Liver (tissue), 9 donors: ENCODE measurements around the gene SLC25A33. TPM values are rescaled to one million over a fixed set of nuclear protein-coding genes. Genes with fewer than 3 reads are reported as not detected.

Experiments used
- DNase-seq: peaks from one replicate; pipeline ENCODE4 v3.0.0-alpha.2; 2017; ENCODE audit warnings: low spot score
- H3K27ac ChIP-seq, 2 donors: one replicate each; pipeline ENCODE4 v1.7.0; 2013; ENCODE audit warnings: inconsistent platforms in 2 of 2, low read length in 2 of 2, control low read depth in 1 of 2, low read depth in 1 of 2, mild to moderate bottlenecking in 1 of 2
- H3K27me3 ChIP-seq, 4 donors: one replicate each; pipeline versions ENCODE4 v1.6.1 to v1.7.0; 2013; ENCODE audit warnings: low read length in 3 of 4, inconsistent platforms in 1 of 4, mild to moderate bottlenecking in 1 of 4, moderate library complexity in 1 of 4; ENCODE audit not compliant: control insufficient read depth in 4 of 4, insufficient read depth in 4 of 4
- H3K36me3 ChIP-seq, 4 donors: one replicate each; pipeline versions ENCODE4 v1.6.1 to v1.7.0; 2013; ENCODE audit warnings: low read length in 3 of 4, mild to moderate bottlenecking in 3 of 4, low read depth in 1 of 4, moderate library complexity in 1 of 4; ENCODE audit not compliant: control insufficient read depth in 4 of 4, insufficient read depth in 3 of 4
- H3K4me1 ChIP-seq, 4 donors: one replicate each; pipeline versions ENCODE4 v1.6.1 to v1.7.0; 2013; ENCODE audit warnings: low read length in 3 of 4, mild to moderate bottlenecking in 3 of 4, moderate library complexity in 1 of 4; ENCODE audit not compliant: control insufficient read depth in 4 of 4, insufficient read depth in 4 of 4
- H3K4me3 ChIP-seq, 3 donors: one replicate each; pipeline versions ENCODE4 v1.6.1 to v1.7.0; 2013; ENCODE audit warnings: low read length in 3 of 3, control low read depth in 1 of 3, low read depth in 1 of 3, mild to moderate bottlenecking in 1 of 3
- H3K9ac ChIP-seq, 2 donors: one replicate each; pipeline ENCODE4 v1.7.0; 2013; ENCODE audit warnings: low read length in 2 of 2, mild to moderate bottlenecking in 2 of 2, moderate library complexity in 2 of 2, control low read depth in 1 of 2, low read depth in 1 of 2
- H3K9me3 ChIP-seq, 4 donors: one replicate each; pipeline versions ENCODE4 v1.6.1 to v1.7.0; 2013; ENCODE audit warnings: low read length in 3 of 4; ENCODE audit not compliant: control insufficient read depth in 4 of 4
- EGR1 ChIP-seq, 2 donors: IDR thresholded peaks; 2 replicates each; pipeline ENCODE4 v1.6.1; 2016 to 2018; ENCODE audit warnings: antibody characterized with exemption in 2 of 2, low read depth in 2 of 2
- FOXA1 ChIP-seq: IDR thresholded peaks from 2 replicates; pipeline ENCODE4 v1.6.1; 2016; ENCODE audit warnings: antibody characterized with exemption
- FOXA2 ChIP-seq: IDR thresholded peaks from 2 replicates; pipeline ENCODE4 v1.6.1; 2016; ENCODE audit warnings: antibody characterized with exemption
- GABPA ChIP-seq, 2 donors: IDR thresholded peaks in 1 of 2; conservative IDR thresholded peaks in 1 of 2; 2 replicates each; pipeline ENCODE4 v1.6.1; 2016; ENCODE audit warnings: antibody characterized with exemption in 2 of 2, mild to moderate bottlenecking in 1 of 2, moderate library complexity in 1 of 2
- HNF4A ChIP-seq, 2 donors: conservative IDR thresholded peaks; 2 replicates each; pipeline ENCODE4 v1.6.1; 2016; ENCODE audit warnings: antibody characterized with exemption in 2 of 2, mild to moderate bottlenecking in 2 of 2
- HNF4G ChIP-seq: IDR thresholded peaks from 2 replicates; pipeline ENCODE4 v1.6.1; 2016; ENCODE audit warnings: antibody characterized with exemption
- JUND ChIP-seq, 2 donors: IDR thresholded peaks; 2 replicates each; pipeline ENCODE4 v1.6.1; 2016; ENCODE audit warnings: antibody characterized with exemption in 2 of 2
- NR2F2 ChIP-seq: IDR thresholded peaks from 2 replicates; pipeline ENCODE4 v1.6.1; 2016; ENCODE audit warnings: antibody characterized with exemption
- RAD21 ChIP-seq, 2 donors: IDR thresholded peaks; 2 replicates each; pipeline ENCODE4 v1.6.1; 2016; ENCODE audit warnings: antibody characterized with exemption in 2 of 2, mild to moderate bottlenecking in 2 of 2
- RXRA ChIP-seq, 2 donors: IDR thresholded peaks; 2 replicates each; pipeline ENCODE4 v1.6.1; 2017 to 2018; ENCODE audit warnings: antibody characterized with exemption in 2 of 2, mild to moderate bottlenecking in 1 of 2
- SP1 ChIP-seq: IDR thresholded peaks from 2 replicates; pipeline ENCODE4 v1.6.1; 2018; ENCODE audit warnings: antibody characterized with exemption, mild to moderate bottlenecking
- TAF1 ChIP-seq: conservative IDR thresholded peaks from 2 replicates; pipeline ENCODE4 v1.6.1; 2016; ENCODE audit warnings: antibody characterized with exemption, mild to moderate bottlenecking
- YY1 ChIP-seq: IDR thresholded peaks from 2 replicates; pipeline ENCODE4 v1.6.1; 2016; ENCODE audit warnings: antibody characterized with exemption, mild to moderate bottlenecking
- WGBS: extraction: QIAGEN DNeasy Blood & Tissue Kit; methylation state at CpG from one replicate; pipeline ENCODE4 v1.1.7; 2013; 5-methylcytosine and 5-hydroxymethylcytosine counted together
- polyA plus RNA-seq, 2 donors: library from polyadenylated mRNA; stranded (reverse) in 1 of 2; unstranded in 1 of 2; fragments of 200-250 nt in 1 of 2; fragments of >200 nt in 1 of 2; fragmentation: Nextera tagmentation in 1 of 2; extraction: Ambion mirVana in 1 of 2; gene quantifications; one replicate each; pipeline versions ENCODE4 v1.2.1 to v1.2.3, GENCODE V29; 2013 to 2015
- total RNA-seq, 2 donors: library from RNA; depleted of rRNA; stranded (reverse); fragments of >200 nt; gene quantifications; one replicate each; pipeline ENCODE4 v1.2.3, GENCODE V29; 2014
- TF ChIP-seq, protein P1 (sequence below): IDR thresholded peaks from 2 replicates; pipeline ENCODE4 v1.6.1; 2016; ENCODE audit warnings: antibody characterized with exemption
- TF ChIP-seq, protein P2 (sequence below): IDR thresholded peaks from 2 replicates; pipeline ENCODE4 v1.6.1; 2016; ENCODE audit warnings: antibody characterized with exemption, mild to moderate bottlenecking
- TF ChIP-seq, protein P3 (sequence below): IDR thresholded peaks from 2 replicates; pipeline ENCODE4 v1.6.1; 2016; ENCODE audit warnings: antibody characterized with exemption
- TF ChIP-seq, protein P4 (sequence below): fragments of 150-350 bp; IDR thresholded peaks from 2 replicates; pipeline ENCODE4 v1.5.1; 2017; ENCODE audit warnings: improper control_type of control experiment, low read depth, low read length; ENCODE audit not compliant: missing input control
- TF ChIP-seq, protein P5 (sequence below): IDR thresholded peaks from 2 replicates; pipeline ENCODE4 v1.6.1; 2016; ENCODE audit warnings: antibody characterized with exemption
- donor health status: healthy.
- donor health status: healthy.
- donor health status: healthy.
- donor health status: healthy.
- donor health status: healthy.

The SLC25A33 gene
- total and polyA plus RNA-seq, 4 donors = 6.9 to 19.1 (median 10.7) TPM

DNA sequence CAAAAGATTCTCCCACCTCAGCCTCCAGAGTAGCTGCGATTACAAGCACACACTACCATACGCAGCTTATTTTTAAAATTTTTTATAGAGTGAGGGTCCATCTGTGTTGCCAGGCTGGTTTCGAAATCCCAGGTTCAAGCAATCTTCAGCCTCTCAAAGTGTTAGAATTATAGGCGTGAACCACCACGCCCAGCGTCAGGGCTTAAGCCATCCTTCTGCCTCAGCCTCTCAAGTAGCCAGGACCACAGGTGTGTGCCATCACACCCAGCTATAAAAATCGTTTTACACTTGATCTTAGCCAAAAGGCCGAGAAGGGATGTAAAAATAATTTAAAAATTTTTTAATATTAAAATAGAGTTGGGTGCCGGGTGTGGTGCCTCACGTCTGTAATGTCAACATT lies 4.3 kb upstream of the SLC25A33 start:
- H3K9me3 ChIP-seq = no peaks in the 10 kb centered on the region
- no peak for TF ChIP-seq EGR1 (IDR thresholded peaks at IDR 0.05; ENCODE audit: low read depth in 2 of 2)
- no peak for TF ChIP-seq FOXA2
- no peak for TF ChIP-seq HNF4G
- no peak for TF ChIP-seq NR2F2
- TF ChIP-seq, protein P1, sequence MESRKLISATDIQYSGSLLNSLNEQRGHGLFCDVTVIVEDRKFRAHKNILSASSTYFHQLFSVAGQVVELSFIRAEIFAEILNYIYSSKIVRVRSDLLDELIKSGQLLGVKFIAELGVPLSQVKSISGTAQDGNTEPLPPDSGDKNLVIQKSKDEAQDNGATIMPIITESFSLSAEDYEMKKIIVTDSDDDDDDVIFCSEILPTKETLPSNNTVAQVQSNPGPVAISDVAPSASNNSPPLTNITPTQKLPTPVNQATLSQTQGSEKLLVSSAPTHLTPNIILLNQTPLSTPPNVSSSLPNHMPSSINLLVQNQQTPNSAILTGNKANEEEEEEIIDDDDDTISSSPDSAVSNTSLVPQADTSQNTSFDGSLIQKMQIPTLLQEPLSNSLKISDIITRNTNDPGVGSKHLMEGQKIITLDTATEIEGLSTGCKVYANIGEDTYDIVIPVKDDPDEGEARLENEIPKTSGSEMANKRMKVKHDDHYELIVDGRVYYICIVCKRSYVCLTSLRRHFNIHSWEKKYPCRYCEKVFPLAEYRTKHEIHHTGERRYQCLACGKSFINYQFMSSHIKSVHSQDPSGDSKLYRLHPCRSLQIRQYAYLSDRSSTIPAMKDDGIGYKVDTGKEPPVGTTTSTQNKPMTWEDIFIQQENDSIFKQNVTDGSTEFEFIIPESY = no peak
- TF ChIP-seq, protein P2, sequence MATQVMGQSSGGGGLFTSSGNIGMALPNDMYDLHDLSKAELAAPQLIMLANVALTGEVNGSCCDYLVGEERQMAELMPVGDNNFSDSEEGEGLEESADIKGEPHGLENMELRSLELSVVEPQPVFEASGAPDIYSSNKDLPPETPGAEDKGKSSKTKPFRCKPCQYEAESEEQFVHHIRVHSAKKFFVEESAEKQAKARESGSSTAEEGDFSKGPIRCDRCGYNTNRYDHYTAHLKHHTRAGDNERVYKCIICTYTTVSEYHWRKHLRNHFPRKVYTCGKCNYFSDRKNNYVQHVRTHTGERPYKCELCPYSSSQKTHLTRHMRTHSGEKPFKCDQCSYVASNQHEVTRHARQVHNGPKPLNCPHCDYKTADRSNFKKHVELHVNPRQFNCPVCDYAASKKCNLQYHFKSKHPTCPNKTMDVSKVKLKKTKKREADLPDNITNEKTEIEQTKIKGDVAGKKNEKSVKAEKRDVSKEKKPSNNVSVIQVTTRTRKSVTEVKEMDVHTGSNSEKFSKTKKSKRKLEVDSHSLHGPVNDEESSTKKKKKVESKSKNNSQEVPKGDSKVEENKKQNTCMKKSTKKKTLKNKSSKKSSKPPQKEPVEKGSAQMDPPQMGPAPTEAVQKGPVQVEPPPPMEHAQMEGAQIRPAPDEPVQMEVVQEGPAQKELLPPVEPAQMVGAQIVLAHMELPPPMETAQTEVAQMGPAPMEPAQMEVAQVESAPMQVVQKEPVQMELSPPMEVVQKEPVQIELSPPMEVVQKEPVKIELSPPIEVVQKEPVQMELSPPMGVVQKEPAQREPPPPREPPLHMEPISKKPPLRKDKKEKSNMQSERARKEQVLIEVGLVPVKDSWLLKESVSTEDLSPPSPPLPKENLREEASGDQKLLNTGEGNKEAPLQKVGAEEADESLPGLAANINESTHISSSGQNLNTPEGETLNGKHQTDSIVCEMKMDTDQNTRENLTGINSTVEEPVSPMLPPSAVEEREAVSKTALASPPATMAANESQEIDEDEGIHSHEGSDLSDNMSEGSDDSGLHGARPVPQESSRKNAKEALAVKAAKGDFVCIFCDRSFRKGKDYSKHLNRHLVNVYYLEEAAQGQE = no peak
- no peak for TF ChIP-seq RXRA (IDR thresholded peaks at IDR 0.05)
- TF ChIP-seq, protein P3, sequence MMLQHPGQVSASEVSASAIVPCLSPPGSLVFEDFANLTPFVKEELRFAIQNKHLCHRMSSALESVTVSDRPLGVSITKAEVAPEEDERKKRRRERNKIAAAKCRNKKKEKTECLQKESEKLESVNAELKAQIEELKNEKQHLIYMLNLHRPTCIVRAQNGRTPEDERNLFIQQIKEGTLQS = no peak
- TF ChIP-seq, protein P4, sequence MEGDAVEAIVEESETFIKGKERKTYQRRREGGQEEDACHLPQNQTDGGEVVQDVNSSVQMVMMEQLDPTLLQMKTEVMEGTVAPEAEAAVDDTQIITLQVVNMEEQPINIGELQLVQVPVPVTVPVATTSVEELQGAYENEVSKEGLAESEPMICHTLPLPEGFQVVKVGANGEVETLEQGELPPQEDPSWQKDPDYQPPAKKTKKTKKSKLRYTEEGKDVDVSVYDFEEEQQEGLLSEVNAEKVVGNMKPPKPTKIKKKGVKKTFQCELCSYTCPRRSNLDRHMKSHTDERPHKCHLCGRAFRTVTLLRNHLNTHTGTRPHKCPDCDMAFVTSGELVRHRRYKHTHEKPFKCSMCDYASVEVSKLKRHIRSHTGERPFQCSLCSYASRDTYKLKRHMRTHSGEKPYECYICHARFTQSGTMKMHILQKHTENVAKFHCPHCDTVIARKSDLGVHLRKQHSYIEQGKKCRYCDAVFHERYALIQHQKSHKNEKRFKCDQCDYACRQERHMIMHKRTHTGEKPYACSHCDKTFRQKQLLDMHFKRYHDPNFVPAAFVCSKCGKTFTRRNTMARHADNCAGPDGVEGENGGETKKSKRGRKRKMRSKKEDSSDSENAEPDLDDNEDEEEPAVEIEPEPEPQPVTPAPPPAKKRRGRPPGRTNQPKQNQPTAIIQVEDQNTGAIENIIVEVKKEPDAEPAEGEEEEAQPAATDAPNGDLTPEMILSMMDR = no peak
- no peak for TF ChIP-seq YY1
- TF ChIP-seq HNF4A (conservative IDR thresholded peaks at IDR 0.05) = no peak
- no peak for TF ChIP-seq GABPA (IDR thresholded peaks at IDR 0.05 in 1 of 2, conservative IDR thresholded peaks at IDR 0.05 in 1 of 2)
- TF ChIP-seq FOXA1 = no peak
- TF ChIP-seq JUND (IDR thresholded peaks at IDR 0.05) = no peak
- no peak for TF ChIP-seq SP1
- no peak for TF ChIP-seq RAD21 (IDR thresholded peaks at IDR 0.05)
- TF ChIP-seq, protein P5, sequence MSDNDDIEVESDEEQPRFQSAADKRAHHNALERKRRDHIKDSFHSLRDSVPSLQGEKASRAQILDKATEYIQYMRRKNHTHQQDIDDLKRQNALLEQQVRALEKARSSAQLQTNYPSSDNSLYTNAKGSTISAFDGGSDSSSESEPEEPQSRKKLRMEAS = no peak
- TF ChIP-seq TAF1 = no peak
- H3K4me3 ChIP-seq = no peak overlapping the region
- no peak for DNase-seq
- H3K27ac ChIP-seq = no peak overlapping the region
- H3K36me3 ChIP-seq = no peaks in the 10 kb centered on the region
- no peaks in the 10 kb centered on the region for H3K27me3 ChIP-seq
- H3K9ac ChIP-seq = no peak overlapping the region
- 89% methylated on average over 10 of the region's 10 CpGs for WGBS
- peaks cover 4 to 20% (median 13%) of the 10 kb centered on the region in 4 donors for H3K4me1 ChIP-seq
